Muscle layer of duodenum (tissue), 2 donors: ENCODE results near the gene DLST.
A peak's percentile ranks its signal among the peaks of the same experiment; 100 is the strongest.

Source experiments
- H3K27ac ChIP-seq: one replicate; pipeline ENCODE4 v1.7.0; 2013; ENCODE audit warnings: mild to moderate bottlenecking, low read length
- H3K27me3 ChIP-seq: one replicate; pipeline ENCODE4 v1.7.0; 2013; ENCODE audit warnings: low read depth, mild to moderate bottlenecking, control low read depth, low read length
- H3K36me3 ChIP-seq, 2 donors: one replicate each; pipeline ENCODE4 v1.7.0; 2013; ENCODE audit warnings: low read length in 2 of 2, control low read depth in 1 of 2, mild to moderate bottlenecking in 1 of 2; ENCODE audit not compliant: insufficient read depth in 2 of 2, control insufficient read depth in 1 of 2
- H3K4me1 ChIP-seq, 2 donors: one replicate each; pipeline ENCODE4 v1.7.0; 2013; ENCODE audit warnings: low read length in 2 of 2, mild to moderate bottlenecking in 2 of 2, control low read depth in 1 of 2, moderate library complexity in 1 of 2; ENCODE audit not compliant: insufficient read depth in 2 of 2, control insufficient read depth in 1 of 2
- H3K4me3 ChIP-seq, 2 donors: one replicate each; pipeline ENCODE4 v1.7.0; 2013; ENCODE audit warnings: low read length in 2 of 2, low read depth in 1 of 2, mild to moderate bottlenecking in 1 of 2
- H3K9me3 ChIP-seq, 2 donors: one replicate each; pipeline ENCODE4 v1.7.0; 2013; ENCODE audit warnings: low read length in 2 of 2, control low read depth in 1 of 2, mild to moderate bottlenecking in 1 of 2; ENCODE audit not compliant: control insufficient read depth in 1 of 2
- donor health status: healthy.

Gene DLST

DNA sequence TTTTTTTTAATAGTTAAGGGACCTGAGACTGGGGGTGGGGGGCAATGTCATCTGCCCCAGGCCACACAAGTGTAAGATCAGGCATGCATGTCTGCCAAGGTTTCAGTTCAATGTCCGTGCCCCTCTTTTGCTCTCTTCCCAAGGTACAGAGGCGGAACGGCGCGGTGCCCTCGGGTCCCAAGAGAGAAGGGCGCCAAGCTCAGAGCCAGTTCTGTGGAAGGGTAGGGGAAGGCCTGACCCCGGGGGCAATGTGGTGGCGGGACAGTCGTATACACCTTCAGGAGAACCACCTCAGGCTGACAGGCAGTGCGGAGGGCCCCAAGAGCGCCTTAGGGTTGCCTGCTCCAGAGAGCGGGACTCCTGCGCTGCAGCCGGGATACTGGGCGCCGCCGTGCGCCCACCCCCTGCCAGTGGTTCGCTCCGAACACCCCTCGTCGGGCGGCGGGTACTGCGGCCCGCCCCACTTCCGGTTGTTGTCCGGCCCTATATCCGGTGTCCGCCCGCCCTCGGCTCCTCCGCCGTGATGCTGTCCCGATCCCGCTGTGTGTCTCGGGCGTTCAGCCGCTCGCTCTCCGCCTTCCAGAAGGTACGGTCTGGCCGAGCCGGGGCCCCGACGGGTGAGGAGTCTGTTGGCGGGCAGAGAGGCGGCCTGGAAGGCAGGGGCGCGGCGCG is at the start of gene DLST:
Gene DLST (plus strand): TSS at position 486 of the 672 bp plus-strand sequence. CDS start 38 bp downstream, at position 524.
- Histone ChIP-seq H3K27ac (peak within 1 kb of the TSS; percentile 85), H3K4me1 (peaks cover 10 to 44% of the 10 kb centered on the region in 2 donors), H3K27me3 (no peaks in the 10 kb centered on the region), H3K9me3 (no peaks in the 10 kb centered on the region), H3K4me3 (peak within 1 kb of the TSS; percentile 62 to 82), H3K36me3 (peaks cover 6 to 9% of the 10 kb centered on the region in 2 donors)

DNA sequence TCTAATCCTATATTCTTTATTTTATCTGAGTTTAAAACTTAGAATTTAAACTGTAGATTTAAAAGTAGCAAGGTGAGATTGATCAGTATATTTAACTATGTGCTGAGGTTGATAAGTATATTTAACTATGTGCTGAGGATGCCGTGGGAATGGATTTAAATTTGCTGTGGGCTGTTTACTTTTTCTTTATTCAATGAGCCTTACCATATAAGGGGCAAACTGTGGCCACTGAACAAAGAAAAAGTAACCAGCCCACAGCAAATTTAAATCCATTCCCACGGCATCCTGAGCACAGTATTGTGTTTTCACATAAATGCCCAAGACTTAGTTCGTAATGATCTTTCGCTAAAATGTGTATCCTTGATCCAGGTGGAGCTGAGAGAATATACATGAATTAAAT is 48.9 kb upstream of the DLST start:
- Histone ChIP-seq H3K36me3 (peaks cover 32 to 35% of the 10 kb centered on the region in 2 donors), H3K4me1 (no peaks in the 10 kb centered on the region), H3K27me3 (no peaks in the 10 kb centered on the region), H3K9me3 (no peaks in the 10 kb centered on the region), H3K4me3 (no peak overlapping the region), H3K27ac (no peak overlapping the region)

DNA sequence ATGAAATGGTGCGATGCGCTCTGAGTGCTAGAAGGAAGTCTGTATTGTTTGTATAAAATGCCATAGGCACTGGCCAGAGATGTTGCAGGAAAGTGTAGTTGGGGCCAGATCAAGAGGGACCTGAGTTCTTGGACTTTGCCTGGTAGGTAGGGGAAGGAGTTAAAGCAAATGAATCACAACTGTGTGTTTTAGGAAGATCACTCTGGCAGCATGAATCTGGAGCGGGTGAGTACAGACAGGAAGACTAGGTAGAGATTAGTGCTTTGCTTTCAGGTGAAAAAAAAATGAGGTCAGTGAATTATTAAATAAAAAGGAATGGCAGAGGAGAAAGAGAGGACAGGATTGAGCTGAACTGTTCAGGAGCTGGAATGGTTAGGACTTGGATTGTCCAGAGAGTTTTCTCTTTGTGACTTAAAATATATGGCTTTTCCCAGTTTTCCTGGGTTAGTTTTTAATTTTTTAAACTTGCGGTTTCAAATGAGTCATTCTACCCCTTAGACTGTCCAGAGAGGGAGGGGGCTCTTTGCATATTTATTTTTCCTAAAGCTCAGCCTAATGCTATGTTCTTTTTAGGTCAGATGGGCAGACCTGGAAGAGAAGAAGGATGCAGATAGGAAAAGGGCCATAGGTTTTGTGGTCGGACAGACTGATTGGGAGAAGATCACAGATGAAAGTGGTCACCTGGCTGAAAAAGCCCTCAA is 46.9 kb upstream of the DLST start:
- peaks cover 17 to 29% of the 10 kb centered on the region in 2 donors for H3K36me3 ChIP-seq
- no peaks in the 10 kb centered on the region for H3K9me3 ChIP-seq
- H3K27me3 ChIP-seq, result no peaks in the 10 kb centered on the region
- H3K27ac ChIP-seq, result no peak overlapping the region
- H3K4me1 ChIP-seq, result no peaks in the 10 kb centered on the region
- H3K4me3 ChIP-seq, result no peak overlapping the region

DNA sequence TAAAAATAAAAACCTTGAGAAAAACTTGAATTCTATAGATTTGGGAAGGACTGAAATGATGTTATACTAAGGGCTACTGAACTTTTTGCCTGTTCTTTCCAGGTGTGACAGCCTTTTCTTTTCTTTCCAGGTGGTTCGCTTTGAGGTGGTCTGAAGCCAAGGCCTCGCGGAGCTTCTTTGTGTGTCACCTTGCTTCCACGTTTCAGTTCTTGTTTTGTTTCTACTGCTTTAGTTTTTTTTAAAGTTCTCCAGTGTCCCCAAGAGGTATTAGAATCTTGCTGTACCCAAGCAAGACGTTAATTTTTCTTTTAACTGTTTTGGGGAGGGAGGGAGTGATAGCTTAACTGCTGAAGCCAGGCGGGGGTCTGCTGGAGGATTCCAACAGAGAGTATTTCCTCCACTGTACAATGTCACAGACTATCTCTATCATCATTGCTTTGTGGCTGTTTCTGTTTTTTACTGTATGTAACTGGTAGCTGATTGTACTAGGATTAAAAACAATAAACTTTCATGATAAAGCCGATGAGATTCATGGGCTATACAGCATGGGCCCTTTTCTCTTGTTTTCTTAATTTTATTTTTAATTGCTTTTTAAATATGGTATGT is 46.0 kb upstream of the DLST start:
- Histone ChIP-seq H3K36me3 (peaks cover 15 to 21% of the 10 kb centered on the region in 2 donors), H3K27ac (no peak overlapping the region), H3K4me1 (no peaks in the 10 kb centered on the region), H3K27me3 (no peaks in the 10 kb centered on the region), H3K4me3 (no peak overlapping the region), H3K9me3 (no peaks in the 10 kb centered on the region)

DNA sequence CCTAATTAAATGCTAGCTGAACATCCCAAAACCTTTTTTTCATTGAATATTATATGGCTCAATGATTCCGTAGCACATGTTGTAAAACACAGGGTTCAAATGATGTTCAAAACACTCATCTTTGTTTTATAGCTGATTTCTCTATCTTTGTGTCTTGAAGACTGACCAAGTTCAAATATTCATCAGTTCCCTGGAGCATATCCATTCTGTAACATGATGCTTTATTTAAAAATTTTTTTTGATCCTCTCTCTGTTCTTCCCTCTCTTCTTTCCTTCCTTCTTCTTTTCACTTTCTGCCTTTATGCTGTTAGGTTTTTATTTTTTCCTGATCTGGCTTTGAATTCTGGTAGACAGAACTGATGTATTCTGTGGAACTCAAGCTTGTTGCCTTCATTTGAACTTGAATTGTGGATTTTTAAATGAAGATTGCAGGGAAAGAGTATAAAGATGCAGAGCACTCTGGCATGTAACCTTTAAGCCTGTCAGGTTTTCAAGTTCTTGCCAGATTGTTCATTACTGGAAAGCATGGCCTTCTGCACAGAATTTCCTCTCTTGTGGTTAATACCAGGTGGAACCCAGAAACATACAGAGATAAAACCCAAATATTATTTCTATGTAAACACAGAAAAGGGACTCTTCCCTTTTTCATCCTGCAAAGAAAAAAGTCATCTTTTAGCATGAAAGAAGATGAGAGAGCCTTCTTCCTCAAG is 45.3 kb upstream of the DLST start:
- Histone ChIP-seq H3K27ac (peak overlapping the region; percentile 10), H3K36me3 (peaks cover 10 to 15% of the 10 kb centered on the region in 2 donors), H3K27me3 (no peaks in the 10 kb centered on the region), H3K4me3 (no peak overlapping the region), H3K9me3 (no peaks in the 10 kb centered on the region), H3K4me1 (no peaks in the 10 kb centered on the region)

DNA sequence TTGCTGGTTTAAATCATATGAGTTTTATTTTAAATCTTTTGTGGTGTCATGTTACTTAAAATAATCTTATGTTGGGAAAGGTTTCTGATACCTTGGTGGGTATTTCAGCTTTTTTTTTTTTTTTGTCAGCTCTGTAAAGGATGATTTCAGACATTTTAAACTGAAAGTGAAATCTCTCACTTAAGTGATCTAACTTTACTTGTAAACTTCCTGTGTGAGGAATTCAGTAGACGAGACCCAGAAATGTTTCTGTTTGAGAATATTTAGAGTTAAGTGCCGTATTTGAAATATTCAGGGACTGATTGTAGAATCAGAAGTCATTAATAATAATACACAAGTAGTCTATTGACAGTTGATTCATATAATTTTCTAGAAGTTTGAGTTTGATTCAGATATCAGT is 43.5 kb upstream of the DLST start:
- Histone ChIP-seq H3K4me3 (no peak overlapping the region), H3K27me3 (no peaks in the 10 kb centered on the region), H3K27ac (peak overlapping the region; percentile 10), H3K9me3 (no peaks in the 10 kb centered on the region), H3K4me1 (no peaks in the 10 kb centered on the region), H3K36me3 (peaks cover 7 to 12% of the 10 kb centered on the region in 2 donors)

DNA sequence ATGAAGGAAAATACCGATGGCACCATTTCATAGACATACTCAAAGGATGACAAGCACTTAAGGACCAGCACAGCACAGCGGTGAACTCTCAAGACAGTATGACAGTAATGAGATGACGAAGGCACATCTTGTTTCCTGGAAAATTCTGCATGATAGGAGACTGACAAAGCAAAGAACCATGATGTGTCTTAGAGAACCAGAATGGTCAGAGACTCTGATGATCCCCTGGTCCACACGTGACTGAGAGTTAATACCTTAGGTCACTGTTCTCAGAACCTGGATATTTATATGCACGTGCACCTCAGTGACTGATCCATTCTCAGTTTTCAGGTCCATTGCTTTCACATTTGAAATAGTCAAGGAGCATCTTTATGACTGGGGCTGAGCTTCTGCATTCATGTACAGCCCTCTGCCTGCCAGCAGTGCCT is 41.1 kb upstream of the DLST start:
- H3K27ac ChIP-seq, result no peak overlapping the region
- no peaks in the 10 kb centered on the region for H3K4me1 ChIP-seq
- H3K36me3 ChIP-seq, result peaks cover 7% of the 10 kb centered on the region in 2 donors
- no peaks in the 10 kb centered on the region for H3K9me3 ChIP-seq
- H3K4me3 ChIP-seq, result no peak overlapping the region
- no peaks in the 10 kb centered on the region for H3K27me3 ChIP-seq

DNA sequence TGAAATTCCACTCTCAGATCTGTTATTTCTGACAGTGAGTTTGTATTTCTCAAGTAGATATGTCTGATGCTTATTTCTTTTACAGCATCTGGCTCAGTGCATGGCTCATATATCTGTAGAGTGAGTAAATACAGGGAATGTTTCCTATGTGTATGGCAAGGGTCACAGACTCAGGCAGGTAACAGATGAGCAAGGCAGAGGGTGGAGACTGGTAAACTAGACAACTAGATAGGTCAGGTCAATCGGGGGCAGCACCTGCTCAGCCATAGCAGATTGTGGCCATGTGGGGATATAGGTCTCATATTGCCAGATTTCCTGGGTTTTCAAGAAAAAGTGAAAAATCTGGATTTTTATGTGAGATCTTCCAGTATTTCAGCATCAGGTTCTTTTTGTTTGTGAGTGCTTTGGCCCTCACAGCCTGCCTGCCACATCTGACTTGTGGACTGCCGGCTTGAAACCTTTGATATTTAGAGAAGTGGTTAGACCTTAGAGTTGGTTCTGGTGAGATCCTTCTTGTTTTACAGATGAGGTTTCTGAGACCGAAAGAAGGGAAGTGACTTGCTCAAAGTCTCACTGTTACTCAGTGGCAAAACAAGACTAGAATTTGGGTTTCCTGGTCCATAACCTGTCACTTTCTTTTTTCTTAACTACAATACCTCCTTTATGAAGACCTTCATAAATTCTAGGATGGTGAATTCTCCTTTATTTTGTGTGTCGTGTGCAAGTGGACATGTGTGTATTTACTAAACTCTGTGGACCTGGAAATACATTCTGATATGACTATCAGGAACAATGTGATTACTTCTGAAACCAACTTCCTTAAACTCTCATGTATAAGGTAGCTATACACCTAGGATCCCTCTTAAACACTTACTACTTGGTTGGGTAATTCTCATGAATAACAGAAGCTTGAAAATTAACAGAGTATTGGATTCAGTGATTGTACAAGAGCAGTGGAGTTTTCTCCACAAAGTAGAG is 40.2 kb upstream of the DLST start:
- H3K36me3 ChIP-seq, result peaks cover under 1 to 7% of the 10 kb centered on the region in 2 donors
- no peak overlapping the region for H3K27ac ChIP-seq
- no peaks in the 10 kb centered on the region for H3K4me1 ChIP-seq
- no peak overlapping the region for H3K4me3 ChIP-seq
- no peaks in the 10 kb centered on the region for H3K27me3 ChIP-seq
- H3K9me3 ChIP-seq, result no peaks in the 10 kb centered on the region

DNA sequence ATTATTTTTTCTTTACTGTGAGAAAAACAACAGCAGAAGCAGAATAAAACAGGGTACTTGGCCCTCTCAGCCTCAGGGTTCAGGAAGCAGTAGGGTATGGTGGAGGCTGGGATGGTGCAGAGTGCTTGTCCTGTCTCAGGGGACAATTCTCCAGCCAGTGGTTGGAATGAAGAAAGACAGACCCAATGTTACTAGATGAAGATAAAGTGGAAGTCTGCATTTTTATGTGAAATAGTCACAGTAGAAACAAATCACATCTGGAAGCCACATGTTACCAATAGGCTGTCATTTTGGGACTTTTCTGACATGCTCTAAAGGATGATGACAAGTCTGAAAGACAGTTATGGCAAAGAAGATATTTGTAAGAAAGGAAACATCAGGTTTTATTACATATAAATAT is 38.1 kb upstream of the DLST start:
- Histone ChIP-seq H3K36me3 (peaks cover 0 to 7% of the 10 kb centered on the region in 2 donors), H3K27ac (no peak overlapping the region), H3K27me3 (no peaks in the 10 kb centered on the region), H3K4me1 (no peaks in the 10 kb centered on the region), H3K4me3 (no peak overlapping the region), H3K9me3 (no peaks in the 10 kb centered on the region)

DNA sequence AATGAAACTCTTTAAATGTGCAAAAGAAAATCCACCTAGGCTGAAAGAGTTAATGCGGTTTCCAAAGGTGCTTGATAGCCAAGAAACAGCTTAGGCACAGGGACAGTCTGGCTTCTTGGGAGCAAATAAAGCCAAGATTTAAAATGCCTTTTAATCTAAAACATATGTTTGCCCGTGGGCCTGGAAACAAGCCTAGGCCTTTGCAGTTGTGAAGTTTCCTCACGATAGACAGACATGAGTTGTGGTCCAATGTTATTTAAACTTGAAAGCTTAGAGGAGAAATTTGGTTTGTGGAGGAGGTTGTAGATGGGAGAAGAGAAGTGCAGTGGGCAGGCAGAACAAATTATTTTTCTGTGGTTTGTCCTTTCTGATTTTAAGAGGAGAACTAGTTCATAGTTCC is 35.5 kb upstream of the DLST start:
- Histone ChIP-seq H3K27me3 (no peaks in the 10 kb centered on the region), H3K36me3 (no peaks in the 10 kb centered on the region), H3K4me3 (no peak overlapping the region), H3K4me1 (no peaks in the 10 kb centered on the region), H3K9me3 (no peaks in the 10 kb centered on the region), H3K27ac (no peak overlapping the region)
